Naive B cell (primary cell): Measurements from ENCODE around the gene EFL1. TPM values are rescaled to one million over a fixed set of nuclear protein-coding genes. Genes with fewer than 3 reads are reported as not detected.

Experiments
- ATAC-seq, 2 donors: fragments of 150-1000 bp; cut with Tn5 transposase; 2 replicates each; pipeline ENCODE4 v1.10.0; 2021; ENCODE audit warnings: low read depth in 2 of 2, mild to moderate bottlenecking in 2 of 2, moderate library complexity in 2 of 2
- DNase-seq: peaks from one replicate; pipeline ENCODE4 v3.0.0; 2022
- H3K27ac Mint-ChIP-seq, 6 donors: one replicate each; pipeline ENCODE4 v1.8.0; 2020 to 2022; ENCODE audit warnings: mild to moderate bottlenecking in 6 of 6, mixed read lengths in 6 of 6, moderate library complexity in 5 of 6, inconsistent platforms in 2 of 6
- H3K27me3 Mint-ChIP-seq, 3 donors: one replicate each; pipeline ENCODE4 v1.8.0; 2021 to 2022; ENCODE audit warnings: mixed read lengths in 3 of 3, mild to moderate bottlenecking in 1 of 3
- H3K36me3 Mint-ChIP-seq, 2 donors: one replicate each; pipeline ENCODE4 v1.8.0; 2020 to 2022; ENCODE audit warnings: mixed read lengths in 2 of 2, inconsistent platforms in 1 of 2, mild to moderate bottlenecking in 1 of 2
- H3K4me1 Mint-ChIP-seq, 3 donors: one replicate each; pipeline ENCODE4 v1.8.0; 2020 to 2022; ENCODE audit warnings: mixed read lengths in 3 of 3, inconsistent platforms in 1 of 3, mild to moderate bottlenecking in 1 of 3, moderate library complexity in 1 of 3
- H3K4me3 Mint-ChIP-seq, 8 donors: one replicate each; pipeline ENCODE4 v1.8.0; 2020 to 2022; ENCODE audit warnings: mild to moderate bottlenecking in 8 of 8, mixed read lengths in 8 of 8, moderate library complexity in 8 of 8, inconsistent platforms in 2 of 8
- H3K9me3 Mint-ChIP-seq, 7 donors: one replicate each; pipeline ENCODE4 v1.8.0; 2020 to 2022; ENCODE audit warnings: mixed read lengths in 7 of 7, mild to moderate bottlenecking in 5 of 7, inconsistent platforms in 2 of 7, moderate library complexity in 1 of 7
- polyA plus RNA-seq, 6 donors: library from polyadenylated mRNA; unstranded; fragments of 300-500 nt; fragmentation: Illumina TruSeq; gene quantifications; one replicate each; pipeline ENCODE4 v1.2.3, GENCODE V29; 2021; ENCODE audit warnings: low read depth in 6 of 6

The EFL1 gene
- polyA plus RNA-seq, 6 donors from 2014 or later = 17.7 to 43.0 (median 23.7) TPM

DNA sequence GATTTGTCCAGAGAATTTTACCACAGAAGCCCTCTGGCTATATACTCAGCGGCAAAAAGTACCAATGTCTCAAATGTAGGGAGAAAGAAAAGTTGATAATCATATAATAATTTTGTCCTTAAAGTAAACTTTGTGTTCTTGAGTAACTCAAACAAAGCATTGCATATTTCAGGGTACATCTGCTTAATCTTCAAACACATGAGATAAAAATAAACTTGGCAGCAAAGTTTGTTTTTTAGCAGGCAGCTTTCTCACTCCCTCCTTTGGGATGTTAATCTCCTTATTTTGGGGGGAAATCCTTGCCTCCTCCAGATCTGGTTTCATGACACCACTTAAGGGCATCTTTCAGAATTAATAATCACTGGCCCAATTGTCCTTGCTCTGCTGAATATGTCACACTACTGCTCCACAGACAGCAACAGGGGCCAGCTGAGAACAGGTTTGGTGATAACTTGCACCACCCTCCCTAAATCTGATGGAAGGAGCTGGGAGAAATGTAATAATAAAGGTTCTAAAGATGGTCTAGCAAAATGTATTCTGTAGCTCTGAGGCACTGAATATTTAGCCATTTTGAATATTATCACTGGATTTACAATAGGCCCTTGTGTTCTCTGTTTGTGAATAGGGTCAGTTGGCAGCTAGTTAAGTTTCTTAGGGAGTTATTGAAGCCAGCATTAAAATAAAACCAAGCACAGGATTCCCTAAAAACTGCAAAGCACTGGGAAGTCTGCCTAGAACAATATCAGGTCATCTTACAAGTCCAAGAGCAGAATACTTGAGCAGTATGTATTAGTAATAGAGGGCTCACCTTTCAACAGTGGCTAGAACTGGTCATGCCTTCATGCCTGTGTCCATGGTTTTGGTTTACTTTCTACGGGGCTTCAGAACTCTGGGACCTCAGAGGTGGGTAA is 79.2 kb downstream of the EFL1 start:
- ATAC-seq (no peak), DNase-seq (no peak)
- H3K4me3 Mint-ChIP-seq = no peak overlapping the region
- no peaks in the 10 kb centered on the region for H3K9me3 Mint-ChIP-seq
- H3K27ac Mint-ChIP-seq = peak overlapping the region in 1 of 6 donors; percentile 56
- no peaks in the 10 kb centered on the region for H3K27me3 Mint-ChIP-seq
- peaks cover 0 to 4% (median 2%) of the 10 kb centered on the region in 3 donors for H3K4me1 Mint-ChIP-seq
- peaks cover 0 to 8% of the 10 kb centered on the region in 2 donors for H3K36me3 Mint-ChIP-seq

DNA sequence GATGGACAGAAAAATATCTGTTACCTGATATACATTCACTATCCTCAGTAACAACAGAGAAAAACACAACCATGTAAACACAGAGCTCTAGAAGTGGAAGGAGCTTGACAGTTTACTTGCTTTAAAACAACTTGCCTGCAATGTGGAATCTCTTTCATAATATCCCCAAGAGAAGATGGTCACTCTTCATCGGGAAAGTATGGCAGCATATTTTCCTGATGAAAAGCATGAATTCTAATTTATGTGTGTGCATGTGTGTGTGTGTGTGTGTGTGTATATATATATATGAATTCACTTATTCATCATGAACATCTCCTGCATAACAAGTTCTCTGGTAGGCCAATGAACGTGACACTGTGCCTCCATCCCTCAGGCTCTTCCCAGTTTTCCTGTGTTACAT is 81.2 kb downstream of the EFL1 start:
- H3K4me3 Mint-ChIP-seq = no peak overlapping the region
- no peaks in the 10 kb centered on the region for H3K9me3 Mint-ChIP-seq
- H3K27ac Mint-ChIP-seq = peak overlapping the region in 1 of 6 donors; percentile 46

GRCh38 chr15:82178061-82178460 is 84.5 kb downstream of the EFL1 start:
- Mint-ChIP-seq H3K4me3 (no peak overlapping the region), H3K27me3 (no peaks in the 10 kb centered on the region), H3K36me3 (peaks cover 0 to 8% of the 10 kb centered on the region in 2 donors), H3K9me3 (no peaks in the 10 kb centered on the region), H3K4me1 (peaks cover 3 to 23% (median 5%) of the 10 kb centered on the region in 3 donors), H3K27ac (peak overlapping the region in 3 of 6 donors; percentile 52 to 58 (median 54))
- DNase-seq (no peak), ATAC-seq (no peak)

More for the DNA sequence above, 81.2 kb downstream of the EFL1 start:
- no peak for ATAC-seq
- H3K27me3 Mint-ChIP-seq = no peaks in the 10 kb centered on the region
- H3K4me1 Mint-ChIP-seq = peaks cover 3 to 22% (median 5%) of the 10 kb centered on the region in 3 donors
- DNase-seq = no peak
- H3K36me3 Mint-ChIP-seq = peaks cover 0 to 8% of the 10 kb centered on the region in 2 donors

DNA sequence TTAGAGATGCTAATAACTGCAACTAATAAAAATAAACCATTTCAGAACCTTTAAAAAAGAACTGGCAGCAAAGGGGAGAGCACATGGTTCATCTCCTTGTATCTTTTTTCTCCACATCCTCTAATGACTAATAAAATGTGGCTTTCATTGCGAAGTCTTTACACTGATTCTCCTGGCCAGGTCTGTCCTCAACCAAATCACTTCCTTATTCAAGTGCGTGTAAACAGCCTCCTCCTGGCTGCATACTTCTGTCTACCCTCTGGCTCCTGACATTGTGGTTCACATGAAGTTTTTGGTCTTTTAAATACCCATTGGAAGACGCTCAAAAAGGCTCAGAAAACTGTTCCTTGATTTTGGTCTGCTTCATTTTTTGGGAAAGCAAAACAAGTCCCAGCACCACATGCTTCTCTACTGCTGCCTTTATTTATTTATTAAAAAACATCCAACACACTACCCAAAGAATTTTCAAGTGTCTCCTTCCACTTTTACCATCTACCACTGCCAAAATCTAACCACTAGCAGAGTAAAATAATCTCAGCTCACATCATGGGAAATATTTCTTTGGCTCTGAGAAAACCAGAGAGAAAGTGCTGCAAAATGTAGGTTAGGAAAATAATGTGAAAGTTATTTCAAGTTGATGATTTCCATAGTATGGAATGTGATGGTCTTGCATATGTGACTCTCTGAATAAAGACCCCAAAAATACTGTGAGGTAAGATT is 85.1 kb downstream of the EFL1 start:
- no peak for DNase-seq
- H3K4me3 Mint-ChIP-seq = no peak overlapping the region
- no peaks in the 10 kb centered on the region for H3K9me3 Mint-ChIP-seq
- ATAC-seq = no peak
- no peaks in the 10 kb centered on the region for H3K27me3 Mint-ChIP-seq
- peaks cover 3 to 23% (median 5%) of the 10 kb centered on the region in 3 donors for H3K4me1 Mint-ChIP-seq
- peak overlapping the region in 1 of 6 donors; percentile 54 for H3K27ac Mint-ChIP-seq
- H3K36me3 Mint-ChIP-seq = peaks cover 0 to 8% of the 10 kb centered on the region in 2 donors

DNA sequence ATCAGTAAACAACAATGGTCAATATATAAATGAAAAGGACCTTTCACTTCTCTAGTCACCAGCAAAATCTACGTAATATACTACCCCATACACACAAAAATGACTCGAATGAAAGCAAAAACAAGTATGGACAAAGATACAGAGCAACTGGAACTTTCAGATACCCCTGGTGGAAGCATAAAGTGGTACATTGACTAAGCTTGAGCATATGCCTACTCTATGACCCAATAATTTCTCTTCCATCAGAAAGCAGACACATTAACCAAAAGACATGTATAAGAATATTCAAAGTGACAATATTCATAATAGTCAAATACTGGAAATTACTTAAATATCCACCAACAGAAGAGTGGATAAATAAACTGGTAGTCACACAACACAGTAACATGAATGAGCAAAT is 86.0 kb downstream of the EFL1 start:
- no peak for DNase-seq
- Mint-ChIP-seq H3K36me3 (peaks cover 0 to 8% of the 10 kb centered on the region in 2 donors), H3K27me3 (no peaks in the 10 kb centered on the region), H3K4me3 (no peak overlapping the region), H3K4me1 (peaks cover 3 to 23% (median 5%) of the 10 kb centered on the region in 3 donors), H3K27ac (no peak overlapping the region), H3K9me3 (no peaks in the 10 kb centered on the region)
- no peak for ATAC-seq

DNA sequence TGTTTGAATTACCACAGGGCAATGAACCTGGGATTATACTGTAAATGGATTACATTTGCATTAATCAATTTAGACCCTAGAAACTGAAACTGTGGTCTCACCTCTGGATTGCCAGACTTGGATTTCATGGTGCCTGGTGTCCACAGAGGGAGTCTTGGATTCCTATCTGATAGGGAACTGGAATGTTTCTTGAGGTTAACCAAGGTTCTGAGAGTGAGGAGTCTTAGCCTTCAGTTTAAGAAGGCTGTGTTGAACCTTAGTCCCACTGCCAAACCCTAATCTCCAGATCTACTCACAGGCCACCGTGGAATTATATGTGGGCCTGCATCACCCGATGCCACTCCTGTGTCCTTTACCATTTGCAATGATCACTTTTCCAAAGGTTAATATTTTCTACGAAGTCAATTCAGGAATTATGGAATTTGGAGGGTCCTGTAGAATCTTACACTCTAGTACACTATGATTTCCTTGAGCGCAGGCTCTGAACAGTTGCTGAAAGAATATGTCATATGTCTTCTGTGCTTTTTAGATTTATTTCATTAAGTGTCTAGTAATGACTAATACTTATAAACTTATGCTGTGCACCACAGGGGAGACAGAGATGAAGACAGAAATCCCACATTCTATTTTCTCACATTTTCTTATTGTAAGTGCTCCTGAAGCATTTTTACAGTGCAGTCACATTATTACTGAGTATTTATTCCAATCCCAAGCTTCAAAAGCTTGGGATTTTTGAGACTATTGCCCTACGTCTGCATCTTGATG is 87.9 kb downstream of the EFL1 start:
- no peaks in the 10 kb centered on the region for H3K27me3 Mint-ChIP-seq
- no peak overlapping the region for H3K27ac Mint-ChIP-seq
- H3K4me1 Mint-ChIP-seq = peaks cover 3 to 29% (median 5%) of the 10 kb centered on the region in 3 donors
- no peak overlapping the region for H3K4me3 Mint-ChIP-seq
- H3K36me3 Mint-ChIP-seq = peaks cover 0 to 4% of the 10 kb centered on the region in 2 donors
- no peaks in the 10 kb centered on the region for H3K9me3 Mint-ChIP-seq
- no peak for ATAC-seq
- DNase-seq = no peak

GRCh38 chr15:82173108-82173507 is 89.4 kb downstream of the EFL1 start:
- no peaks in the 10 kb centered on the region for H3K36me3 Mint-ChIP-seq
- DNase-seq (no peak), ATAC-seq (no peak)
- no peak overlapping the region for H3K27ac Mint-ChIP-seq
- no peak overlapping the region for H3K4me3 Mint-ChIP-seq
- H3K9me3 Mint-ChIP-seq = no peaks in the 10 kb centered on the region
- peaks cover 3 to 25% (median 5%) of the 10 kb centered on the region in 3 donors for H3K4me1 Mint-ChIP-seq
- no peaks in the 10 kb centered on the region for H3K27me3 Mint-ChIP-seq

DNA sequence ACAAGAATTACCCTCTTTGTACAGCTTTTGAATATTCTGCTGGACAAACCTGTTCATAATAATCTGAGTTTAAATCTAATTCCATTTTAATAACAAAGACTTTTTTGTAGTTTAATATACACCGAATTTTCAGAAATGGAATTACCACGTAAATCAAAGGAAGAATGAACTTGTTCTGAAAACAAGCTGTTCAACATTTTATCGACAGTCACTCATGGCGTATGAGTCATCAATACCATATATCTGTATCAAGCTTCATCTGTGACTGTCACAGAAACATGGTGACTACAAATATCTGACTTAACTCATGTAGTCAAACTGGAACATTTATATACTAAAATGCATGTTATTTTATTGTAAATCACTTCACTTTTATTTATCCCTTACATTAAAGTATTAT is 90.0 kb downstream of the EFL1 start:
- Mint-ChIP-seq H3K4me1 (peaks cover 0 to 19% (median 2%) of the 10 kb centered on the region in 3 donors), H3K36me3 (no peaks in the 10 kb centered on the region), H3K27ac (no peak overlapping the region), H3K4me3 (no peak overlapping the region), H3K9me3 (no peaks in the 10 kb centered on the region), H3K27me3 (no peaks in the 10 kb centered on the region)
- DNase-seq (no peak), ATAC-seq (no peak)

DNA sequence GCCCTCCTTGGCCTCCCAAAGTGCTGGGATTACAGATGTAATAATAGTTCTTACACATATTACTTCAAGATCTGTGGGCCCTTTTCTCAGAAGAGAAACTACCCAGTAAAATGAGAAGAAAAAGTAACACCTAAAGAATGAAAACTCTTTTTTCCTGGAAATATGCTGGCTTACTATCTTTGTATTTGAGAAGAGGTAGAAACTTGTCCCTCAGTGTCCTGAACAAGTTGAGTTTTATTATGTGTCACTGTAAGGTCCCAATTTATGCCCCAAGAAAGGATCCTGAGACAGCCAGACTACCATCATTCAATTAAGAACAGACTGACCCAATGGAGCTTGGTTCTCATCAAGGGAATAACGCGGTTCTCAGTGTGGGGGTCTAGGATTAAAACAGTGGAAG is 93.8 kb downstream of the EFL1 start:
- Mint-ChIP-seq H3K4me3 (no peak overlapping the region), H3K4me1 (peaks cover 0 to 7% (median 5%) of the 10 kb centered on the region in 3 donors), H3K9me3 (no peaks in the 10 kb centered on the region)

GRCh38 chr15:82168296-82168695 is 94.2 kb downstream of the EFL1 start:
- Mint-ChIP-seq H3K4me3 (no peak overlapping the region), H3K9me3 (no peaks in the 10 kb centered on the region), H3K36me3 (peaks cover under 1 to 4% of the 10 kb centered on the region in 2 donors), H3K27me3 (no peaks in the 10 kb centered on the region), H3K27ac (no peak overlapping the region), H3K4me1 (peaks cover 0 to 7% (median 5%) of the 10 kb centered on the region in 3 donors)
- DNase-seq (no peak), ATAC-seq (no peak)

More for the DNA sequence above, 93.8 kb downstream of the EFL1 start:
- no peak for DNase-seq
- peak overlapping the region in 1 of 6 donors; percentile 46 for H3K27ac Mint-ChIP-seq
- H3K27me3 Mint-ChIP-seq = no peaks in the 10 kb centered on the region
- ATAC-seq = no peak
- peaks cover 0 to 4% of the 10 kb centered on the region in 2 donors for H3K36me3 Mint-ChIP-seq

- H3K4me1 Mint-ChIP-seq = peaks cover 0 to 5% (median 1%) of the 10 kb centered on the region in 3 donors
- H3K27ac Mint-ChIP-seq = peak overlapping the region in 2 of 6 donors; percentile 6 to 11
- DNase-seq = no peak
- ATAC-seq = no peak
- H3K36me3 Mint-ChIP-seq = peaks cover 11 to 14% of the 10 kb centered on the region in 2 donors
- H3K27me3 Mint-ChIP-seq = no peaks in the 10 kb centered on the region
- H3K9me3 Mint-ChIP-seq = no peaks in the 10 kb centered on the region
- no peak overlapping the region for H3K4me3 Mint-ChIP-seq
Measured at GRCh38 chr15:82165948-82166376, 96.6 kb downstream of the EFL1 start.

GRCh38 chr15:82159922-82160321 is 102.6 kb downstream of the EFL1 start:
- Mint-ChIP-seq H3K4me1 (no peaks in the 10 kb centered on the region), H3K9me3 (no peaks in the 10 kb centered on the region), H3K27ac (peak overlapping the region in 1 of 6 donors; percentile 28), H3K36me3 (peaks cover 22 to 33% of the 10 kb centered on the region in 2 donors), H3K4me3 (no peak overlapping the region), H3K27me3 (no peaks in the 10 kb centered on the region)
- ATAC-seq (no peak), DNase-seq (no peak)

- peak overlapping the region in 1 of 8 donors; percentile 44 for H3K4me3 Mint-ChIP-seq
- H3K9me3 Mint-ChIP-seq = no peaks in the 10 kb centered on the region
- ATAC-seq (no peak), DNase-seq (no peak)
- H3K27ac Mint-ChIP-seq = no peak overlapping the region
- H3K36me3 Mint-ChIP-seq = peaks cover 22 to 29% of the 10 kb centered on the region in 2 donors
- no peaks in the 10 kb centered on the region for H3K4me1 Mint-ChIP-seq
- H3K27me3 Mint-ChIP-seq = no peaks in the 10 kb centered on the region
Measured at GRCh38 chr15:82158811-82159210, 103.7 kb downstream of the EFL1 start.
